AG09309 (cell line): ENCODE data around the gene CASZ1.

ENCODE experiments used
- DNase-seq: peaks from one replicate; pipeline ENCODE4 v3.0.0-alpha.2; 2010; ENCODE audit warnings: low read depth
- H3K4me3 ChIP-seq: 2 replicates; pipeline ENCODE4 v1.5.1; 2011; ENCODE audit warnings: mild to moderate bottlenecking, low read depth, low read length, moderate library complexity; ENCODE audit not compliant: control insufficient read depth
- CTCF ChIP-seq: IDR thresholded peaks from 2 replicates; pipeline ENCODE4 v1.5.1; 2011; ENCODE audit warnings: mild to moderate bottlenecking, low read depth, low read length, inconsistent platforms; ENCODE audit not compliant: insufficient read depth, control insufficient read depth; ENCODE audit errors: missing control alignments

Gene CASZ1

GRCh38 chr1:10707208-10707607 is 89.2 kb downstream of the CASZ1 start:
- DNase-seq: no peak
- no peak for TF ChIP-seq CTCF

GRCh38 chr1:10706376-10706913 is 90.0 kb downstream of the CASZ1 start:
- DNase-seq: no peak
- H3K4me3 ChIP-seq: no peak overlapping the region
- no peak for TF ChIP-seq CTCF

More at GRCh38 chr1:10707208-10707607, 89.2 kb downstream of the CASZ1 start:
- H3K4me3 ChIP-seq: no peak overlapping the region

- no peak overlapping the region for H3K4me3 ChIP-seq
- DNase-seq: no peak
- TF ChIP-seq CTCF: no peak
Observed at GRCh38 chr1:10705953-10706352, 90.5 kb downstream of the CASZ1 start.

- H3K4me3 ChIP-seq: no peak overlapping the region
- TF ChIP-seq CTCF: no peak
- no peak for DNase-seq
Observed at GRCh38 chr1:10704368-10704882, 92.0 kb downstream of the CASZ1 start.

- H3K4me3 ChIP-seq: no peak overlapping the region
- DNase-seq: no peak
- no peak for TF ChIP-seq CTCF
Observed at GRCh38 chr1:10703702-10704101, 92.7 kb downstream of the CASZ1 start.

- H3K4me3 ChIP-seq: no peak overlapping the region
- no peak for TF ChIP-seq CTCF
- DNase-seq: no peak
Observed at GRCh38 chr1:10701145-10701544, 95.3 kb downstream of the CASZ1 start.
